GM21390 (cell line): ENCODE results near the gene C10orf105.

ENCODE experiments used
- ATAC-seq: cut with Tn5 transposase; IDR thresholded peaks from one replicate; pipeline ENCODE4 v1.9.1; 2021; ENCODE audit not compliant: unreplicated experiment

The C10orf105 gene

GRCh38 chr10:71739358-71739900, 19.9 kb upstream of the C10orf105 start:
- no peak for ATAC-seq

GRCh38 chr10:71737834-71738197, 18.2 kb upstream of the C10orf105 start:
- no peak for ATAC-seq

- ATAC-seq: no peak
Observed at GRCh38 chr10:71737001-71737833, 17.6 kb upstream of the C10orf105 start.

GRCh38 chr10:71736570-71736952, 17.0 kb upstream of the C10orf105 start:
- no peak for ATAC-seq

- no peak for ATAC-seq
Observed at GRCh38 chr10:71735709-71736569, 16.4 kb upstream of the C10orf105 start.

GRCh38 chr10:71734797-71735196, 15.2 kb upstream of the C10orf105 start:
- ATAC-seq: no peak

- ATAC-seq: no peak
Observed at GRCh38 chr10:71731791-71732190, 12.2 kb upstream of the C10orf105 start.

GRCh38 chr10:71729161-71729636, 9.6 kb upstream of the C10orf105 start:
- no peak for ATAC-seq

- ATAC-seq: peak; percentile 73
Observed at GRCh38 chr10:71727738-71728737, 8.5 kb upstream of the C10orf105 start.

- ATAC-seq: peak; percentile 57
Observed at GRCh38 chr10:71727105-71727737, 7.6 kb upstream of the C10orf105 start.

- no peak for ATAC-seq
Observed at GRCh38 chr10:71726580-71727104, 7.1 kb upstream of the C10orf105 start.

- ATAC-seq: no peak
Observed at GRCh38 chr10:71725998-71726579, 6.5 kb upstream of the C10orf105 start.

- no peak for ATAC-seq
Observed at GRCh38 chr10:71725249-71725648, 5.7 kb upstream of the C10orf105 start.

GRCh38 chr10:71724539-71724938, 5.0 kb upstream of the C10orf105 start:
- no peak for ATAC-seq

- ATAC-seq: no peak
Observed at GRCh38 chr10:71723311-71723710, 3.7 kb upstream of the C10orf105 start.

- ATAC-seq: no peak
Observed at GRCh38 chr10:71722849-71723248, 3.3 kb upstream of the C10orf105 start.

GRCh38 chr10:71721313-71721712, 1.7 kb upstream of the C10orf105 start:
- ATAC-seq: no peak

- ATAC-seq: no peak
Observed at GRCh38 chr10:71720288-71720687, 710 bp upstream of the C10orf105 start.

- no peak for ATAC-seq
Observed at GRCh38 chr10:71719042-71719441, 536 bp downstream of the C10orf105 start.
